ENCODE data around the gene NUP58. TPM values are rescaled to one million over a fixed set of nuclear protein-coding genes. Genes with fewer than 3 reads are reported as not detected.

NUP58 gene
- total RNA-seq, 4 donors from 2014 or later: 59.0 to 135 (median 63.1) TPM

Other genes starting within 250 kb of the NUP58 start
- under 1 TPM in 1 of 4 donors, not detected in 3; 0.42 TPM for gene PABPC3, start 205.5 kb upstream of the NUP58 start, total RNA-seq
- 1 to 10 TPM in 1 of 4 donors, under 1 TPM in 1, not detected in 2; 0.22 to 1.4 TPM for gene AMER2, start 129.3 kb upstream of the NUP58 start, total RNA-seq
- gene MTMR6, start 14.1 kb upstream of the NUP58 start, total RNA-seq: 10 to 100 TPM; 16.5 to 19.0 (median 18.2) TPM
- 1 to 10 TPM in 1 of 4 donors, under 1 TPM in 3; 0.30 to 1.7 (median 0.61) TPM for gene ATP8A2, start 70.3 kb downstream of the NUP58 start, total RNA-seq

Data from tibial nerve (tissue), 4 donors.